Karpas-422 (cell line): Measurements from ENCODE around the gene MACROD2. TPM values are rescaled to one million over a fixed set of nuclear protein-coding genes. Genes with fewer than 3 reads are reported as not detected.

ENCODE experiments used
- DNase-seq: peaks from one replicate; pipeline ENCODE4 v3.0.0-alpha.2; 2015
- H2AFZ ChIP-seq: fragments of 200-600 bp; sonication (generic); 2 replicates; pipeline ENCODE4 v1.6.1; 2014; ENCODE audit warnings: antibody characterized with exemption, low read length, mixed read lengths
- H3K27ac ChIP-seq: fragments of 200-600 bp; sonication (generic); 2 replicates; pipeline ENCODE4 v1.5.1; 2014; ENCODE audit warnings: mild to moderate bottlenecking, low read length, moderate library complexity
- H3K27me3 ChIP-seq: fragments of 200-600 bp; sonication (generic); 2 replicates; pipeline ENCODE4 v1.6.1; 2014; ENCODE audit warnings: low read length, mixed read lengths
- H3K36me3 ChIP-seq: fragments of 200-600 bp; sonication (generic); 2 replicates; pipeline ENCODE4 v1.6.1; 2014; ENCODE audit warnings: low read length, mixed read lengths; ENCODE audit not compliant: insufficient read depth
- H3K4me1 ChIP-seq: fragments of 200-600 bp; sonication (generic); 2 replicates; pipeline ENCODE4 v1.6.1; 2014; ENCODE audit warnings: mild to moderate bottlenecking, low read length, mixed read lengths
- H3K4me2 ChIP-seq: fragments of 200-600 bp; sonication (generic); 2 replicates; pipeline ENCODE4 v1.6.1; 2014; ENCODE audit warnings: low read length, low read depth, mild to moderate bottlenecking; ENCODE audit not compliant: poor library complexity, severe bottlenecking
- H3K4me3 ChIP-seq: fragments of 200-600 bp; sonication (generic); 2 replicates; pipeline ENCODE4 v1.5.1; 2014; ENCODE audit warnings: mild to moderate bottlenecking, antibody characterized with exemption, low read length, mixed read lengths
- H3K79me2 ChIP-seq: fragments of 200-600 bp; sonication (generic); 2 replicates; pipeline ENCODE4 v1.6.1; 2014; ENCODE audit warnings: mild to moderate bottlenecking, low read length, mixed read lengths
- H3K9ac ChIP-seq: fragments of 200-600 bp; sonication (generic); 2 replicates; pipeline ENCODE4 v1.6.0; 2014; ENCODE audit warnings: low read length
- H3K9me2 ChIP-seq: fragments of 200-600 bp; sonication (generic), shearing (Covaris generic); replicated peaks from 2 replicates; pipeline ENCODE4 v1.6.0; 2014; ENCODE audit warnings: mild to moderate bottlenecking, low read length, moderate library complexity; ENCODE audit not compliant: insufficient read depth
- H3K9me3 ChIP-seq: fragments of 300-700, 200-600 bp; sonication (generic); 2 replicates; pipeline ENCODE4 v1.6.1; 2014; ENCODE audit warnings: low read length, mixed read lengths
- H4K20me1 ChIP-seq: fragments of 200-600 bp; sonication (generic); 2 replicates; pipeline ENCODE4 v1.6.1; 2014; ENCODE audit warnings: mild to moderate bottlenecking, antibody characterized with exemption, low read length, low read depth; ENCODE audit not compliant: insufficient read depth
- total RNA-seq: library from RNA; depleted of rRNA; stranded (reverse); fragments of >200 nt; shearing (Covaris generic); gene quantifications from 2 replicates; pipeline ENCODE4 v1.2.3, GENCODE V29; 2014; ENCODE audit warnings: low replicate concordance

The MACROD2 gene
- total RNA-seq, 1 experiment from 2014 or later: 0.15 TPM

DNA sequence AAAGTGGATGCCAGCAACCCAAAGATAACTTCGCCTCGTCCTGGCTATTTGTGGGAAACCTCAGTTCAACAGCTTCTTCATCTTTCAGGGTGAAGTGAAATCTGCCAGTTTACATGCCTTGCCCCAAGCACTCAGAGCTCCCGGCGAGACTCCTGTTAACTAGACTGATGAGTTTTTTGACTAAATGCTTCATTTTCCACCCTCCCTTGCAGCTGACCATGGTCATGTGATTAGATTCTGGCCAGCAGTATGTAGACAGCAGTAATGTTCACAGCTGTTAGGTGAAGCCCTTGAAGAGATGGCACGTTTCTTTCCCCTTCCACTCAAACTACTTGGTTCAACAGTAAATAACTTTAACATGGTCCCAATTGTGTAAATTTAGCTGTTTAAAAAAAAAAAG lies 1060.9 kb downstream of the MACROD2 start:
- Histone ChIP-seq H4K20me1 (no peaks in the 10 kb centered on the region), H3K27me3 (no peaks in the 10 kb centered on the region), H3K79me2 (no peaks in the 10 kb centered on the region), H3K4me3 (no peak overlapping the region), H3K27ac (no peak overlapping the region), H3K9me3 (no peaks in the 10 kb centered on the region), H3K36me3 (no peaks in the 10 kb centered on the region), H3K9me2 (no peaks in the 10 kb centered on the region), H3K4me2 (no peak overlapping the region), H3K4me1 (no peaks in the 10 kb centered on the region), H3K9ac (no peak overlapping the region), H2AFZ (no peak overlapping the region)
- no peak for DNase-seq

GRCh38 chr20:15058841-15059240 lies 1063.5 kb downstream of the MACROD2 start:
- Histone ChIP-seq H3K27ac (no peak overlapping the region), H3K4me2 (no peak overlapping the region), H3K9me3 (no peaks in the 10 kb centered on the region), H4K20me1 (no peaks in the 10 kb centered on the region), H3K4me3 (no peak overlapping the region), H3K79me2 (no peaks in the 10 kb centered on the region), H3K27me3 (no peaks in the 10 kb centered on the region), H2AFZ (no peak overlapping the region), H3K36me3 (no peaks in the 10 kb centered on the region), H3K9ac (no peak overlapping the region), H3K9me2 (no peaks in the 10 kb centered on the region), H3K4me1 (no peaks in the 10 kb centered on the region)
- no peak for DNase-seq

DNA sequence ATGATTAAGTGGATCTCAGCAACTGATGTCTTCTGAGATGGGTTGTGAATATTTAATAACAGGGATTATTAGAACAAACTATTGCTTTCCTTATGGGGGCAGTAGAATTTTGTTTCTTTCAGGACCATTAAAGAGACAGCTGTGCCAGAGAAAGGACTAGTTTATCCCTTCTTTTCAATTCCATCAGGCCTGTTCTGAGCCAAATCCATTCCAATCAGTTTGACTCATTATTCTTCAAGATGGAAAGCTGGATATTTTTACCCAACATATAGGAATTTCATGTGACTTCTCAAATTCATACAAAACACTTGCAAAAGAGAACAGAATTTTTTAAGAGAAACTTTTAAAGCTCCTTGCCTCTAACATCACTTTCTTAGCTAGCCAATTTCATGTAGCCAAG lies 1064.1 kb downstream of the MACROD2 start:
- Histone ChIP-seq H3K9me2 (no peaks in the 10 kb centered on the region), H4K20me1 (no peaks in the 10 kb centered on the region), H3K9ac (no peak overlapping the region), H3K4me2 (no peak overlapping the region), H3K9me3 (no peaks in the 10 kb centered on the region; the same call in 1 of the 2 replicates), H3K27ac (no peak overlapping the region), H3K79me2 (no peaks in the 10 kb centered on the region), H2AFZ (no peak overlapping the region), H3K36me3 (no peaks in the 10 kb centered on the region), H3K4me3 (no peak overlapping the region), H3K4me1 (no peaks in the 10 kb centered on the region), H3K27me3 (no peaks in the 10 kb centered on the region)
- DNase-seq: no peak

DNA sequence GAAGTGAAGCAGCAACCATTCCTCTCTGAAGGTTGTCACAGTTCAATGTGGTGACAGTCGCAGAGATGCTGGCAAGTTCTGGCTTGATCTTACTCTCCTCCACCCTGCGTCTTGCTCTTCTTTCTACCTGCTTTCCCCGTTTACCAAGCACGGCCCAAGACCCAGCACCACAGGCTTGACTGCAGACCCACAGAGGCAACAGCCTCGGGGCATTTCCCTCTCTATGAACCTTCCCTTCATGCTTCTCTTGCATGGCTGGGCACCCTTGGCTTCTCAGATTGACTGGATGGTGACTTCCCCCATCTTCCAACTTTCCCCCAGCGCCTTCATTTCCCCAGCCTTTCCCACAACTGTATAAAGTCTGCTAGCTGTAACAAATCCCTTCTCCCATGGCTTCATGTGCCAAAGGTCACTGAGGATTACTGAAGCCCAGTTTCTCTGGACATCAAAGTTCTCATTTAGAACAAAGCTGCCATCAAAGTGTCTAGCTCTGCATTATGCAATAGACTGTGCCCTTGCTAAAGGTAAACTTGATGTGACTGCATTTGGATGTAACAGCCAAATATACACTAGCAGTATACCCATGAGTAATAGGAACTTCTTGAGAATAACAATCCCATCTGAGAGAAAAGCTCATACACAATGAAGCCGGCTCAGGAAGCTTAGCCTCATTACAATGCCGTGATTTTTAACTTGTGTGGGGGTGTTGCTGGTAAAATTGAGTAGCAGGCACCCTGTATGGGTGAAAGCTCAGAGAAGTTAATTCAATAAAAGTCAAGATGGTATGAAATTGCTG lies 1065.1 kb downstream of the MACROD2 start:
- Histone ChIP-seq H3K4me2 (no peak overlapping the region), H3K4me1 (no peaks in the 10 kb centered on the region)

DNA sequence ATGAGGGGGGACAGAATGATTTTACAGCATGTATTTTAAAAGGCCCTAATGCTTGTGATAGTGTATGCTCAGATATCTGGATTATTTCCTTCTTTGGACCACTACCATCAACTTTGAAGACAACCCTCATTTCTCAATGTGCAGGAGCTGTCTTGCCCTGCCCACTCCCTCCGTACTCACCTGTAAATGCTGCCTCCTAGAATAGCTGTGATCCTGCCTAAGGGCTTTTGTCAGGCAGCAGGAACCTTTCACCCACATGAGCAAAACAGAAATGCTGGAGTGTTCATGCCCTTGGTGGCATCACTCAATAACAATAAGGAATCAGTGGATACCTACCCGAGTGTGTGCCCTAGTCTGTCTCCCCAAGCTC lies 1065.7 kb downstream of the MACROD2 start:
- Histone ChIP-seq H2AFZ (no peak overlapping the region), H3K36me3 (no peaks in the 10 kb centered on the region), H3K9ac (no peak overlapping the region)

More for the DNA sequence above, 1065.1 kb downstream of the MACROD2 start:
- no peak overlapping the region for H2AFZ ChIP-seq
- no peaks in the 10 kb centered on the region for H3K36me3 ChIP-seq
- H3K9ac ChIP-seq: no peak overlapping the region
- no peaks in the 10 kb centered on the region for H4K20me1 ChIP-seq
- no peaks in the 10 kb centered on the region for H3K9me2 ChIP-seq
- H3K9me3 ChIP-seq: no peaks in the 10 kb centered on the region; the same call in 1 of the 2 replicates
- H3K27ac ChIP-seq: no peak overlapping the region
- H3K27me3 ChIP-seq: no peaks in the 10 kb centered on the region
- H3K4me3 ChIP-seq: no peak overlapping the region
- no peak for DNase-seq
- no peaks in the 10 kb centered on the region for H3K79me2 ChIP-seq

GRCh38 chr20:15061955-15062354 lies 1066.6 kb downstream of the MACROD2 start:
- Histone ChIP-seq H3K9ac (no peak overlapping the region), H3K4me3 (no peak overlapping the region), H3K4me1 (no peaks in the 10 kb centered on the region), H4K20me1 (no peaks in the 10 kb centered on the region), H3K27me3 (no peaks in the 10 kb centered on the region), H2AFZ (no peak overlapping the region), H3K36me3 (no peaks in the 10 kb centered on the region), H3K79me2 (no peaks in the 10 kb centered on the region), H3K9me2 (no peaks in the 10 kb centered on the region), H3K4me2 (no peak overlapping the region), H3K27ac (no peak overlapping the region), H3K9me3 (no peaks in the 10 kb centered on the region; the same call in 1 of the 2 replicates)
- DNase-seq: no peak

More for the DNA sequence above, 1065.7 kb downstream of the MACROD2 start:
- no peak for DNase-seq
- H3K79me2 ChIP-seq: no peaks in the 10 kb centered on the region
- H3K9me2 ChIP-seq: no peaks in the 10 kb centered on the region
- no peak overlapping the region for H3K4me2 ChIP-seq
- H3K9me3 ChIP-seq: no peaks in the 10 kb centered on the region; the same call in 1 of the 2 replicates
- no peak overlapping the region for H3K4me3 ChIP-seq
- H3K27me3 ChIP-seq: no peaks in the 10 kb centered on the region
- H3K27ac ChIP-seq: no peak overlapping the region
- no peaks in the 10 kb centered on the region for H3K4me1 ChIP-seq
- H4K20me1 ChIP-seq: no peaks in the 10 kb centered on the region

DNA sequence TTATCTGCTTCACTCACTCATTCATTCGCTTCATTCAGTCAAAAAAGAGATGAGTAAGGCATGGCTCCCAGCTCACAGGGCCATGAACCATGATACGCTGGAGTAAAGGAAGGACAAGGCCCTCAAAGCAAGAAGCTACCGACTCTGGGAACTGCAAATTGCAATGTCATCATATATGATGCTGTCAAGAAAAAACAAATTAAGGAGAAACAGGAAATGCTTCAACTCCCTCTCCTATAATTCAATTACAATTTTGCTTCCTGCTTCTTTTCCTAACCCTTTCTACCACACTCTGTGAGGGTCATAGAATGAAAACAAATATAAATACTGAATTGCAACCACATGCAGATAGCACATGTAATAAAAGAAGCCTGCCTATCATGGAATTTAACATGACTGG lies 1067.8 kb downstream of the MACROD2 start:
- DNase-seq: no peak
- Histone ChIP-seq H4K20me1 (no peaks in the 10 kb centered on the region), H3K79me2 (no peaks in the 10 kb centered on the region), H3K27me3 (no peaks in the 10 kb centered on the region), H3K36me3 (no peaks in the 10 kb centered on the region), H3K27ac (no peak overlapping the region), H2AFZ (no peak overlapping the region), H3K9me2 (no peaks in the 10 kb centered on the region), H3K4me1 (no peaks in the 10 kb centered on the region), H3K9me3 (no peaks in the 10 kb centered on the region; the same call in 1 of the 2 replicates), H3K9ac (no peak overlapping the region), H3K4me3 (no peak overlapping the region), H3K4me2 (no peak overlapping the region)

GRCh38 chr20:15064741-15065140 lies 1069.4 kb downstream of the MACROD2 start:
- Histone ChIP-seq H3K4me2 (no peak overlapping the region), H3K27me3 (no peaks in the 10 kb centered on the region), H3K9me2 (no peaks in the 10 kb centered on the region), H3K9me3 (no peaks in the 10 kb centered on the region; the same call in 1 of the 2 replicates), H3K36me3 (no peaks in the 10 kb centered on the region), H4K20me1 (no peaks in the 10 kb centered on the region), H3K4me3 (no peak overlapping the region), H3K9ac (no peak overlapping the region), H3K4me1 (no peaks in the 10 kb centered on the region), H2AFZ (no peak overlapping the region), H3K79me2 (no peaks in the 10 kb centered on the region), H3K27ac (no peak overlapping the region)
- DNase-seq: no peak
